Measurements from ENCODE around the gene ZNF576.
"Not testable (repeated sequence)": the region's sequence is repeated elsewhere in the genome, so short reads cannot be mapped to it uniquely, and the experiment has no call there.

The ZNF576 gene, protein sequence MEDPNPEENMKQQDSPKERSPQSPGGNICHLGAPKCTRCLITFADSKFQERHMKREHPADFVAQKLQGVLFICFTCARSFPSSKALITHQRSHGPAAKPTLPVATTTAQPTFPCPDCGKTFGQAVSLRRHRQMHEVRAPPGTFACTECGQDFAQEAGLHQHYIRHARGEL

DNA sequence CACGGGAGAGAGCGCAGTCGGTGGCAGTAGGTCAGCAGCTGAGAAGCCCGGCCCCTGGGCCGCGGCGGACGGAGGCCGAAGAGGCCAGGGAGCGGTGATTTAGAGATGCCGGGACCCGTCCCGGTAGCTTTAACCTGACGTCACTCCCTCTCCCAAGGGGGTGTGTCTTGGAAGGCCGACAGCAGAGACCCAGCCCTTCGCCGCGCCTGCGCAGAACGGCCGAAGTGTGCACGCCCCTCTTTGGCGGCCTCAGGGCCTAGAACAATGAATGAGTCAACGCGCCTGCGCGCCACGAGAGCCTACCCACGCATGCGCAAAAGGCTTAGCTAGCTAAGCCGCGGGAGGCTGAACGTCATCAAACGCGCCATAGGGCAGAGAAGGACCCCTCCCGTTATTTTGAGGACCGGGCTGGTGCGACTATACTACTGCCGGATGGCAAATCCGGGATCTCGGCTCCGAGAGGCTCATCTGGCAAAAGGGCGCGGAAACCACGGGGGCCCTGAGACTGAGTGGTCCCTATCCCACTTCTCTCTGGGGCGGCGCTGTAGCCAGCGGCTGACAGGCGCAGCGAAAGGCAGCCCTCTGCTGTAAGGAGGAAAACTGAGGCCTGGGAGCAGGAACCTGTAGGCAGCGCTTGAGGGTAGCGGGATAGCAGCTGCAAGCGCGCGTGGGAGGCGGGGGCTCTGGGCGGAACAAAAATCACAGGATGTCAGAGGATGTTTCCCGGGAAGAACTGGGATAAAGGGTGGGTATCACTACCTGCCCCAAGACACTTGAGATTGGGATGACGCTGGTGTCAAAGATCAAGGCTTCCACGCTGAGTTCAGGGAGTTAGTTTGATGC is at the start of gene ZNF576, which contains the start of gene IRGQ:
Gene ZNF576 (plus strand): TSS at position 597 of the 843 bp plus-strand sequence. CDS start 514 bp downstream, outside the sequence.
Gene IRGQ (minus strand): TSS at position 136 of the 843 bp plus-strand sequence. CDS start 796 bp downstream, outside the sequence.
- DNase-seq: peak; percentile 100

DNA sequence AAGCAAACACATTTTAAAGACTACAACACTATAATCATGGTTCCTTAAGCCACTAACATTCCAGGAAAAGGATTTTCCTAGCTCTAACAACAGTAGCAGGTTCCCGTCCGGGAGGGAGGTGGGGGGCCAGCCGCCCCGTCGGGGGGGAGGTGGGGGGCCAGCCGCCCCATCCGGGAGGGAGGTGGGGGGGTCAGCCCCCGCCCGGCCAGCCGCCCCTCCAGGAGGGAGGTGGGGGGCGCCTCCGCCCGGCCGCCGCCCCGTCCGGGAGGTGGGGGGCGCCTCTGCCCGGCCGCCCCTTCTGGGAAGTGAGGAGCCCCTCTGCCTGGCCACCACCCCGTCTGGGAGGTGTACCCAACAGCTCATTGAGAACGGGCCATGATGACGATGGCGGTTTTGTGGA is 48.5 kb upstream of the ZNF576 start:
- not testable (repeated sequence) for DNase-seq

DNA sequence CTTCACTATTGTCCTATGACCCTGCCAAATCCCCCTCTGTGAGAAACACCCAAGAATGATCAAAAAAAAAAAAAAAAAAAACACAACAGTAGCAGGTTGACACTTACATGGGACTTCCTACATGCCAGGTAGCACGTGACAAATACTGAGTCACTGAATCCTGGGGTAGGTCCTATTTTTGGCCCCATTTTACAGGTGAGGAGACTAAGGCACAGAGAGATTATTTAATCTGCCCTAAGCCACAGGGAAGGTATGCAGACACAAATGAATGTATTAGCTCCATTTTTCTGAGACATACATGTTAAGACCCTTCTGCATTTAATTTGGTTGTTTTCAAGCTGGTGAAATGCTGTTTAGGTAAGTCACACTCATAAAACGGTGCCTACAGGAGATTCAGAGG is 47.7 kb upstream of the ZNF576 start:
- no peak for DNase-seq

DNA sequence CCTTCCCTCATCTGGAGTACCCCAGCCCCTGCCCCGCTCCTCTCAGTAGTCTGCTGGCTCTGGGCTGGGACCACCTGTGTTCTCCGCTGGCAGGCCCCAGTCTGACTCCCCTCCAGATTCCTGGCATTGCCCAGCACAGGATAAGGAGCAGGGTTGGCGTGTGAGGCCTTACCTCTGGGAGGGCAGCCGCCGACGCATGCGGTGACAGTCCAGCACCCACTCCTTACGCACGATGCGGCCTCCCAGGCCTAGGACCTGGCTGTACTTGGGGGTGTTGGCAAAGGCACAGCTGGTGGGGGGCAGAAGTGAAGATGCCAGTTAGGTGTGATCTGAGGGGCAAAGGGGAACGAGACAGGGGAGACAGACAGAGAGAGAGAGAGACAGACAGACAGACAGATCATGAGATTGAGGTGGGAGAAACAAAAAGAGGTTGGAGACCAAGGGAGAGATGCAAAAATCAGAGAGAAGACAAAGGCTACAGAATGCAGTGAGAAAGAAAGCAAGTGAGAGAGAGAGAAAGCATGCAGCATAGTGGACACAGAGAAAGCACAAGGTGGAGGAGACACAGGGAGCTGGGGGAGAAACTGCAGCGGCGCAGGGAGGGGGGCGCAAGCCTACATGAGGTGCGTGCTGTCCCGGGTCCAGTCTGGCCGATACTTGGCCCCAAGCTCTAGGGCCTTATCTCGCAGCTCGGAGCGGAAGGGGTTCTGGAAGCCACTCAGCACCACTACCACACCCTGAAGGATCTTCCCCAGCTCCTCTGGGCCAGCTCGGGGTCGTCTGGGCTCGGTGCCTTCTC is 44.8 kb upstream of the ZNF576 start:
- DNase-seq: no peak

DNA sequence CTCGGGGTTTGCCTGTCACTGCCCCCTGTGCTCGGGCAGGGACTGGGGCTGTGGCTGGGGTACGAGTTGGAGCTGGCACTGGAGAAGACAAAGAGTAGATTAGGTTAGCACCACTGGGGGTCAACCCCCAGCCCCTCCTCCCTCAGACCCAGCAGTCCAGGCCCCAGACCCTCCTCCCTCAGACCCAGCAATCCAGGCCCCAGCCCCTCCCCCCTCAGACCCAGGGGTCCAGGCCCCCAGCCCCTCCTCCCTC is 44.3 kb upstream of the ZNF576 start:
- no peak for DNase-seq

DNA sequence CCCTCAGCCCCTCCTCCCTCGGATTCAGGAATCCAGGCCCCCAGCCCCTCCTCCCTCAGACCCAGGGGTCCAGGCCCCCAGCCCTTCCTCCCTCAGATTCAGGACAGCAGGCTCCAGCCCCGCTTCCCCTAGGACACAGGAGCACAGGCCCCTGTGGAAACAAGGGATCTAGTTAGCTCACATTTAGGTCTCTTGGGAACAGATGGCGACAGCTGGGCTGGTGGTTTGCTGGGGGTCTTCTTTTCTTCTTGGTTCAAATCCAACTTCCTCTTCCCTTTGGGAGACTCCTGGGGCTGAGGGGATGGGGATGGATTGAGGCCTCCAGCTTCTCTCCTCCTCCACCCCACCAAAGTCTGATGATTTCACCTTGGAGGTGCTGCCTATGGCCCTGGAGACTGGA is 43.8 kb upstream of the ZNF576 start:
- DNase-seq: no peak

DNA sequence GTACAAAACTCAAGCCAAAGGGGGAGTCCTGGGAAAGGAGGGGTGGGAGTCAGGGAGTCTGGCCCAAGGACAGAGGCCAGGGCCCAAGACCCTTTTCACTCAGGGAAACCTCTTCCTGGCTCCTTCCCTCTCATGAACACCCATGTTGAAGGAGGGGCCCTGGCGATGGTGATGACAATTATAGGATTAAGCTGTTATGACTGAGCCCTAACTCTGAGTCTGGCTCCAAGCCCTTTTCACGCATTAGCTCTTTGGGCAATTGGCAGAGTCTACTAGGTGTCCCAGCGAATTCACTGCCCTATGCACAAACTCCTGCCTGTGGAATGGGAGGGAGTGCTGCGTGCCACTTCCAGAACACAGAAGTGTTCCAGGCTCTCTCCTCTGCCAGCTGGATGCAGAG is 42.7 kb upstream of the ZNF576 start:
- no peak for DNase-seq

DNA sequence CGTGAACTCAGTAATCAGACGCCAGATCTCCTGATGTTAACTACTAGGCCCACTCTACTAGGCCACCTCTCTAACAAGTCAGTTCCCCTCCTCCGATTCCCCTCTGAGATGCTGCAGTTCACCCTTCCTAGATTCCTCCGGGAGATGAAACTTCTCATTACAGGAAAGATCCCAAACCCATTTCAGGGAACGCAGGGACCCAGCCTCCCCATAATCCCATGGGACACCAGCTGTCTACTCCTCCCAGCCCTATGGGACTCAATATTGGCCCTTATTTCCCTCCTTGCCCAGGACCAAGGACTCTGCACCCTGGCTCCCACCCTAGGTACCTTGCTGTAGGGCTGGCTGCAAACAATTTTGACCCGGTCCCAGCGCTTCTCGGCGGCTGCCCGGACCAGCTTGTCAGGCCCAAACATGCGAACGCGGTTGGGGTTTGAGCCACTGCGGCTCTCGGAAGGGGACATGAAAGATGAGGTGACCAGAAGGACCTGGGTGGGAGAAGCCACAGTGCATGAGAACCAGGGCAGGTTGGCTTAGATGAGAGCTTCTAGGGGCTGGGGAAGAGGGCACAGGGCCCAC is 42.0 kb upstream of the ZNF576 start:
- DNase-seq: no peak

DNA sequence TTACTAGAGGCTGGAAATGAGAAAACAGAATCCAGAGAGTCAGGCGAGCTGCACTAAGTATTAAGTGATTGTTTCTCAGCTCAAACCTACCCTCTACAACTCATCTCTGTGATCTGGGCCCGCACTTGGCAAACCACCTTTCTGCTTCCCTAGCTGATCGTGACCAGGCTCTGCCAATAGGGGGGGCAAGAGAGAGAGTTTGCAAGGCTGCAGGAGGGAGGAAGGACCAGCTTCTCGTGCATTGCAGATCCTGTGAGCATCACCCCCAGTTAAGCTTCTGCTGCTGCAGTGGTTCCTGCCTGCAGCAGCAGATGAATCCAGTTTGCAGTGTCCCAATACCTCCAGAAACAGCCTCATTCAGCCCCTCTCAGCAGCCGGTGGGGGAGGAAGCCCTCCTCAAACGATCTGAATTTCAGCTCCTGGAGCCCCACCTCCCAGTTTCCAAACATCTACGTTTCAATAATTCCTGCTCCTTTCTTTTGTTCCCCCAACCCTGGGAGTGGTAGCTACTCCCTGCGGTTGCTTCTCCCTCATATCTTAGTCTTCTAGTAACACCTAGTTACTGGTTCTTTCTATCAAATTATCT is 41.1 kb upstream of the ZNF576 start:
- DNase-seq: peak; percentile 76

DNA sequence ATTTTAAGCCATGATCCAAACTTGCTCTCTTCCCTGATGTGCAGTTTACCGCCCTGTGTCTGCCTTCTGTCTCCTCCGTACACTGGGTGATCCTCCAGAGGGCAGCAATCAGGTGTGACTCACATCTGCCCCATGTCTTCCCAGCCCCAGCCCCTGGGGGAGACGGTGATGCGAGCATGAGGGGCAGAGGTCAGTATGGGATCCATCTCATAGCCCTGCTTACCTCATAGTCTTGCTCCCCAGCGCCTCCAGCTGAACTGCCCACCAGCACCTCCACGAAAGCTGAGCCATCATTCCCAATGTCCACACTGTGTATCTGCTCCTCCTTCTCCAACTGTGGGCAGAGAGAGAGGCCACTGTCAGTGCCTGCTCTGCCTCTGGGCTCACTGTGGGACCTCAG is 35.7 kb upstream of the ZNF576 start:
- DNase-seq: no peak

DNA sequence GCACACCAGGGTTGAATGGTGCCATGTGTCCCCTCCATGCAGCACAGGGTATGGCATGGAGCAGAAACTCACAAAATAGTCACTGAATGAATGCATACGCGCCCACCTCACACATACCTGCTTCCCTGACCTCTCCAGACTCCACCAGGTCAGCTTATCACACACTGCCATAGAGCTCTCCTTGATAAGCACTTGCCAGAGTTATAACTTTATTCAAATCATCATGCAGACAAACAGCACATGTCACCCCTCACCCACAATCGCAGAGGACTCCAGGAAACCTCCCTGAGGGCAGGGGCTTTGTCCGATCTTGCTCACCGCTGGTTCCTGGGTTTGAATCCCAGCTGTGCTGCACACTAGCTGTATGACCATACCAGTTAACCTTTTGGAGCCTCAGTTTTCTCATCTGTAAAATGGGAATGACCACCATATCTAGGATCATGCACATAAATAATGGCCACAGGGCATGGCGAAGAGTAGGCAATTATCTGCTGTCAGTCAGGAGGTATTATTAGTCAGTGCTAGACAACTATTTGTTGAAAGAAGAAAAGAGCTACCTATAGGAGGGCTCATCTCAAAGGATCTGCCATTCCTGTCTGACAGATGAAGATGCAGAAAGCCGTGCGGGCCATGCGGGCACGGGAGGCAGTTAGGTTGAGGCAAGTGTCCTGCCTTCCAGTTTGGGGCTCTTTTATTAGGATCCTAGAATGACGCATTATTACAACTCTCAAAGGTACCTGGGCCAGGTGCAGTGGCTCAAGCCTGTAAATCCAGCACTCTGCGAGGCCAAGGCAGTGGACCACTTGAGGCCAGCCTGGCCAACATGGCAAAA is 35.0 kb upstream of the ZNF576 start:
- DNase-seq: no peak

DNA sequence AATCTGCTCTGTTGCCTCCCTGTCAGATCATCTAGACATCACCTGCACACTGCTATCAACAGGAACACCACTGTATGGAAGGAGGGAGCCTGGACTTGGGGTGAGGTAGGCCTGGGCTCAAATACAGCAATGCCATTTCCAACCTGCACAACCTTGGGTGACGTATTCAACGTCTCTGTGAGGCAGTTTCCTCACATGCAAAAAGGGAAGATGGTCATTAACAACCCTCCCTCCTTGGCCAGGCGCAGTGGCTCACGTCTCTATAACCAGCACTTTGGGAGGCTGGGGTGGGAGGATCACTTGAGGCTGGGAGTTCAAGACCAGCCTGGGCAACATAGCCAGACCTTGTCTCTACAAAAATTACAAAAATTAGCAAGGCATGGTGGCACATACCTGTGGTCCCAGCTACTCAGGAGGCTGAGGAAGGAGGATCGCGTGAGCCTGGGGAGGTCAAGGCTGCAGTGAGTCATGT is 34.1 kb upstream of the ZNF576 start:
- no peak for DNase-seq

DNA sequence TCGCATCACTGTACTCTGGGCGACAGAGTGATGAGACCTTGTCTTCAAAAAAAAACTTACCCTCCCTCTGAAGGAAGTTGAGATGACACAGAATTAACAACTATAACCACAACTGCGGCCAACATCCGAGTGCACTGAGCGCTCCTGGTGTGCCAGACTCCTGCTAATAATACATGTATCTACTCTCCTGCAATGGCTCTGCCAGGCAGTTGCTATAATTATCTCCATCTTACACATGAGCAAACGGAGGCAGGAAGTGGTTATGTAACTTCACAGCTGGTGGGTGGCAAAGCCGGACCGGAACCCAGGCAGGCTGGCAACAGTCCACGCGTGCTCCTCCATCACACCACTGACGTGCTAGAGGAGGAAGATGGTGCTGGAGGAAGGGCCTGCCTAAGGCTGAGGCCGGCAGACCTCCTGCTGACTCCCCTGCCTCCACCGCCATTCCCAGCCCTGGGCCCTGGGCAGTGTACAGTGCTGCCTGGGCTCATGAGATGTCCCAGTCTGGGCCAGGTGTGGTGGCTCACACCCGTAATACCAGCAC is 33.6 kb upstream of the ZNF576 start:
- peak; percentile 84 for DNase-seq

DNA sequence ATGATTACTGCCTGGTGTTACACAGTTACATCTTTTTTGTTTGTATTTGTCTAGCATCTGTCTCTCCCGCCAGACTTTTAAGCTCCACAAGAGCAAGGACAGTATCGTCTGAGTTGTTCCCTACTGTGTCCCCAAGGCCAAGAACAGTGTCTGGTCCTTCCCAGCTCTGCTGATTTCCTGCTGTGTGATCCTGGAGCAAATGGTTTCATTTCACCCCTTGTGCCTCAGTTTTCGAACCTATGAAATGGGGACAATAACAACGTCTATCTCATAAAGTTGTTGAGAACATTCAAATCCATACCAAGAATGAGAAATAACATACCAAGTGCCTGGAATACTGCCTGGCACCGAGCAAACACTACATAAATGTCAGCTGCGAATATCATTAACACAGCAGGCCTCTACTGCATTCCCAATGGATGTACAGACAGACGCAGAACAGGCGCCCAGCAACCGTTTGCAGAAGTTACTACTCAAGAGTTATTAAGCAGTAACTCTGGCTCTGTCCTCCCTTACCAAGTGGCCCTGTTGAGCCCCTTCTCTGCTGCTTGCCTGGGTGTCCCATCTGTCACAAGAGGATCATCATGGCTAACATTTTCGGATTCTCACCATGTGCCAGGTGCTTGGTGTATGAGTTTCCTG is 32.5 kb upstream of the ZNF576 start:
- DNase-seq: no peak

DNA sequence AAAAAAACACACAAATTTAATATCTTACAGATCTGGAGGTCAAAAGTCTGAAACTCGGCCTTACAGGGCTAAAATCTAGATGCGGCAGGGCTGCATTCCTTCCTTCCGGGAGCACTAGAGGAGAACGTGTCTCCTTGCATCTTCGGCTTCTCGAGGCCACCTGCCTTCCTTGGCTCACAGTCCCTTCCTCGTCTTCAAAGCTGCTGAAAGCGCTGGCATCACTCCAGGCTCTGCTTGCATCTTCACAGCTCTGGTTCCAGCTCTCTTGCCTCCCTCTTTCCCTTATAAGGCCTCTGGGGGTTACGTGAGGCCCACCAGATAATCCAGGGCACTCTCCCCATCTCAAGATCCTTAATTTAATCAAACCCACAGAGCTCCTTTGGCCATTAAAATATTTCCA is 31.6 kb upstream of the ZNF576 start:
- DNase-seq: no peak

DNA sequence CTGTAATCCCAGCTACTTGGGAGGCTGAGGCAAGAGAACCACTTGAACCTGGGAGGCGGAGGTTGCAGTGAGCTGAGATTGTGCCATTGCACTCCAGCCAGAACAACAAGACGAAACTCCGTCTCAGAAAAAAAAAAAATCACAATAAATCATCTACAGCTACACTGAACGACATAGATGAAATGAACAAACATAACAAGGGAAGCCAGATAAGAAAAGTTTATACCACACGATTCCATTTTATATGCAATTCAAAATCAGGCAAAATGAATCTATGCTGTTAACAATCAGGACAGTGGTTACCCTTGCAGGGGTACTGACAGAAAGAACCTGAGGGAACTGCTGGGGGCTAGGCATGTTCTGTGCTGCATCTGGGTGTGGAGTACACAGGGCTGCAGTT is 26.7 kb upstream of the ZNF576 start:
- no peak for DNase-seq

DNA sequence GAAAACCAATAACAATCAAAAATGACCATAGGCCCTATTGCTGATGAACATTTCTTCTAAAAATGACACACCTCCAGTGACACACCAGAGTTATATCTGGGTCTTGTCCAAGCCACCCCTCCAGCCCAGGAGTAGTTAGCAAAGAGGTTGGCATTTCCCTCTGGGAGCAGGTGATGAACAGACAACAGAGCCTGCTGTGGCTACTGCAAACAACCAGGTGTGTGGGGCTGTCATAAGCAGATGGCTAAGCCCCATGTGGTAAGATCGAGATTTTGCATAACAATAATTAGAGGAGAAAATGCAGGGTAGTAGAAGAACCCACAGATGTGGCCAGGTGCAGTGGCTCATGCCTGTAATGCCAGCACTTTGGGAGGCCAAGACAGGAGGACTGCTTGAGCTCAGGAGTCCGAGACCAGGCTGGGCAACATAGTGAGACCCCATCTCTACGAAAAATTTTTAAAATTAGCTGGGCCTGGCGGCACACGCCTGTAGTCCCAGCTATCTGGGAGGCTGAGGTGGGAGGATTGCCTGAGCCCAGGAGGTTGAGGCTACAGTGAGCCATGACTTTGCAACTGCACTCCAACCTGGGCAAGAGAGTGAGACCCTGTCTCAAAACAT is 26.1 kb upstream of the ZNF576 start:
- DNase-seq: no peak

DNA sequence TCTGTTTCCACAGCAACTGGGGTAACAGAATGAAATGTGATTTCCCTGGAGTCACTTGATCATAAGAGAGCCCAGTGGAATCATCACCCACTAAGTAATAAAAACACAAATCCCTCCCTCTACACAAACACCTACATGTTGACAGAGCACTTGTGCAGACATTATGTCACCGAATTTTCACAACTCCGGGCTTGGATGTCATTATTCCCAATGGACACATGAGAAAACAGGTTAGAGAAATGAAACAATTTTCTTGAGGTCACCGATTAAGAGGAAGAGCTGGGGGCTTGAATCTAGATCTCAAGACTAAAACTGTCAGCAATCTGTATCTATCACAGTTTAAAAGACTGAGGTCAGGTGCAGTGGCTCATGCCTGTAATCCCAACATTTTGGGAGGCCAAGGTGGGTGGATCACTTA is 24.2 kb upstream of the ZNF576 start:
- no peak for DNase-seq

DNA sequence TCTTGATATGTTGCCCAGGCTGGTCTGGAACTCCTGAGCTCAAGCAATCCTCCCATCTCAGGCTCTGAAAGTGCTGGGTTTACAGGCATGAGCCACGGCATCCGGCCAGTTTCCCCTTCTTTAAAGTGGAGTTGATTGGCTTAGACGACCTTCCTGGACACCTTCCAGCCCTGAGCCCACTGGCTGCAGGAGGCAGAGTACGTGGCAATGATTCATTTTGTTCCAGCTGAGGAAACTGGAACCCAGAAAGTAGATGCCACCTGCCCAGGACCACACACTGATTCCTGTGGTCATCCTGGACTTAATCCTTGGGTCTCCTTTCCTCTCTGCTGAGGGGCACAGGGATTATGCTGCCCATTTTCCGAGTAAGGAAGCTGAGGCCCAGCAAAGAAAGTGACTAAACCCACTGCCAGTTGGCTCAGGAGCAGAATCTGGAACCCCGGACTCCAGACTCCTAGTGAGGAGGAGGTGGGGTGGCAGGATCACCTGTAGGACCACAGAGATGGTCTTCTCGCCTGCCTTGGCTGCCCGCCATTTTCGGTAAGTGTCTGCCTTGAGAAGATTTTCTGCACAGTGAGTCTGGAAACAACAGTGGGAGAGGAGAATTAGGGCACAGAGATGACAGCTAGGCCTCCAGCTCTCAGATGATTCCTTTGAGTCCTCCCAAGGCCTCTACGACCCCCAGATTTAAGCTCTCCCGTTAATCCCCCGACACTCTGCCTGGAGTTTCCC is 21.8 kb upstream of the ZNF576 start:
- DNase-seq: no peak
